Esophagus squamous epithelium (tissue), 4 donors: ENCODE data around the gene EPHX1.

Experiments used
- CTCF ChIP-seq, 6 experiments: fragments of 450-650 bp in 4 of 6; fragments of 200-600 bp in 2 of 6; sonication (generic) in 2 of 6; IDR thresholded peaks; one replicate each; pipeline ENCODE4 v1.5.1; 2016 to 2019; ENCODE audit warnings: antibody characterized with exemption in 6 of 6, mild to moderate bottlenecking in 4 of 6, moderate library complexity in 4 of 6
- POLR2A ChIP-seq, 4 donors: fragments of 450-650 bp; IDR thresholded peaks; one replicate each; pipeline ENCODE4 v1.6.1; 2017; ENCODE audit warnings: antibody characterized with exemption in 4 of 4, mild to moderate bottlenecking in 4 of 4, moderate library complexity in 3 of 4

DNA sequence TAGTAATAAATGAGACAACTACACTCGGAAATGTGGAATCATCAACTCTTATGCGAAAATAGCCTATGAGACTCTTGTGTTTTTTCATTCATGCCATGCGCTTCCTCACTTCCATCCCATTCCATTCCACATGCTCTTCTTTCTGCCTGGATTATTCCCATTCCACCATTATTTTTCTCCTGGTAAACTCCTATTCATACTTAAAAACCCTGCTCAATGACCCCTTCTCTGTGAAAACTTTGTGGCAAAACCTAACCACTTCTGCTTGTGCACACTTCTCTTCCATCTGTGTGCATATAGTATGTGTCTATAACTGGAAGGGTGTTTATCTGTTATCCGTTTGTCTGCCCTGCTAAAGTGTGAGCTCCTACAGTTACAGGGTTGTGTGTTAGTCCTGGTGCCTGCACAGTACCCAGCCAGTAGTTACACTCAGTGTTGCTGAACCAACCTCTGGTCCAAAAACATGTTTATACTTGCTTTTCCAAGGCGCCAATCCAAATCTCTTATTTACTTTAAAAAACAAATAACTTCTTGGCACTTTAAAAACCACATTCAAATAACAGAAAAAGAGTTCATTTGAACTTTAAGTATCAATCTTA is 10.7 kb downstream of the EPHX1 start:
- TF ChIP-seq CTCF (IDR thresholded peaks at IDR 0.05) (no peak), POLR2A (IDR thresholded peaks at IDR 0.05) (no peak)
